Tibial nerve (tissue), 4 donors: ENCODE measurements around the gene ALDOB.

Experiments
- EP300 ChIP-seq, 2 donors: sonication (generic); formaldehyde crosslinking; IDR thresholded peaks; one replicate each; pipeline ENCODE4 v1.6.1; 2017; ENCODE audit warnings: antibody characterized with exemption in 2 of 2, mild to moderate bottlenecking in 1 of 2
- TF ChIP-seq, protein P1 (sequence below), 5 experiments: fragments of 200-600 bp in 3 of 5; fragments of 450-650 bp in 2 of 5; sonication (generic) in 3 of 5; IDR thresholded peaks; one replicate each; pipeline ENCODE4 v1.5.1; 2016 to 2019; ENCODE audit warnings: antibody characterized with exemption in 5 of 5, mild to moderate bottlenecking in 3 of 5, moderate library complexity in 2 of 5

DNA sequence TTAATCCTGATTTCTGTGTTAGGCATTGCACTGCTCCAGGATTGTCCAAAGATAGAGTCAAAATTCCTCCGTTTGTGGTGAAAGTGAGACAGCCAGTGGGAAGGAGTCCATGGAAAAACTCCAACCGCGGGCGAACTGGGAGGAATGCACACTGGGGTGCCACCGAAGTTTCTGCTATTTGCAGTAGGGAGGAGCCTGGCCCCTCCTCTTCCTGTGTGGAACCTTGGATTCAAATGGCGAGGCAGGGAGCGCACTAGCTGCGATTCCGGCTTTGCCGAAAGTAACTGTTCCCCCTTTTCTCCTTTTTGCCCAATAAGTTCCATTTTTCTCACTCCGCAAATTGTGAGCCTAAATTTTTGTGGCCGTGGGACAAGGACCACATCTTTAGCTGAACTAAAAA lies 60.0 kb downstream of the ALDOB start:
- TF ChIP-seq EP300 (IDR thresholded peaks at IDR 0.05), result no peak
- TF ChIP-seq, protein P1, sequence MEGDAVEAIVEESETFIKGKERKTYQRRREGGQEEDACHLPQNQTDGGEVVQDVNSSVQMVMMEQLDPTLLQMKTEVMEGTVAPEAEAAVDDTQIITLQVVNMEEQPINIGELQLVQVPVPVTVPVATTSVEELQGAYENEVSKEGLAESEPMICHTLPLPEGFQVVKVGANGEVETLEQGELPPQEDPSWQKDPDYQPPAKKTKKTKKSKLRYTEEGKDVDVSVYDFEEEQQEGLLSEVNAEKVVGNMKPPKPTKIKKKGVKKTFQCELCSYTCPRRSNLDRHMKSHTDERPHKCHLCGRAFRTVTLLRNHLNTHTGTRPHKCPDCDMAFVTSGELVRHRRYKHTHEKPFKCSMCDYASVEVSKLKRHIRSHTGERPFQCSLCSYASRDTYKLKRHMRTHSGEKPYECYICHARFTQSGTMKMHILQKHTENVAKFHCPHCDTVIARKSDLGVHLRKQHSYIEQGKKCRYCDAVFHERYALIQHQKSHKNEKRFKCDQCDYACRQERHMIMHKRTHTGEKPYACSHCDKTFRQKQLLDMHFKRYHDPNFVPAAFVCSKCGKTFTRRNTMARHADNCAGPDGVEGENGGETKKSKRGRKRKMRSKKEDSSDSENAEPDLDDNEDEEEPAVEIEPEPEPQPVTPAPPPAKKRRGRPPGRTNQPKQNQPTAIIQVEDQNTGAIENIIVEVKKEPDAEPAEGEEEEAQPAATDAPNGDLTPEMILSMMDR (IDR thresholded peaks at IDR 0.05), result no peak
